Caco-2 (cell line): ENCODE data around the gene SERINC5. TPM values are rescaled to one million over a fixed set of nuclear protein-coding genes. Genes with fewer than 3 reads are reported as not detected.
"Not testable (repeated sequence)": the region's sequence is repeated elsewhere in the genome, so short reads cannot be mapped to it uniquely, and the experiment has no call there.

Experiments used
- BruUV-seq: library from RNA; stranded (reverse); fragments of 400-500 nt; replicated peaks from 2 replicates; lab custom pipeline; 2021; lab: Mats Ljungman, UMichigan
- CTCF ChIA-PET: fragments of 300-600 bp; sonication (Branson Sonifier 250); formaldehyde crosslinking; loops from one replicate; lab custom pipeline; 2022; ENCODE audit warnings: antibody characterized with exemption; lab: Charles Lee
- POLR2A ChIA-PET: fragments of 300-600 bp; sonication (Branson Sonifier 250); formaldehyde crosslinking; loops from one replicate; lab custom pipeline; 2022; ENCODE audit warnings: antibody characterized with exemption; lab: Charles Lee
- DNase-seq, 2 experiments: peaks; one replicate each; pipeline versions ENCODE4 v3.0.0 to v3.0.0-alpha.2; 2020 to 2022
- H3K27me3 ChIP-seq: replicated peaks from 2 replicates; pipeline ENCODE4 v1.6.0; 2011; ENCODE audit warnings: low read length; ENCODE audit not compliant: control insufficient read depth, insufficient read depth
- H3K36me3 ChIP-seq: 2 replicates; pipeline ENCODE4 v1.5.1; 2011; ENCODE audit warnings: low read length; ENCODE audit not compliant: control insufficient read depth, insufficient read depth
- H3K4me1 ChIP-seq: fragments of 250-450 bp; sonication (Bioruptor Pico); 2 replicates; pipeline ENCODE4 v1.5.1; 2020; ENCODE audit warnings: mild to moderate bottlenecking
- H3K4me3 ChIP-seq: 2 replicates; pipeline ENCODE4 v1.5.1; 2011; ENCODE audit warnings: low read depth, mild to moderate bottlenecking, control low read depth, low read length
- H3K9me3 ChIP-seq: fragments of 250-450 bp; sonication (Bioruptor Pico); 2 replicates; pipeline ENCODE4 v1.5.1; 2020; ENCODE audit warnings: mild to moderate bottlenecking, moderate library complexity
- H3K27ac Mint-ChIP-seq: one replicate; pipeline ENCODE4 v1.8.0; 2022; ENCODE audit warnings: mixed read lengths; ENCODE audit not compliant: unreplicated experiment
- H3K27me3 Mint-ChIP-seq: one replicate; pipeline ENCODE4 v1.8.0; 2022; ENCODE audit warnings: mixed read lengths; ENCODE audit not compliant: insufficient read depth, unreplicated experiment
- H3K36me3 Mint-ChIP-seq: one replicate; pipeline ENCODE4 v1.8.0; 2022; ENCODE audit warnings: mild to moderate bottlenecking, mixed read lengths; ENCODE audit not compliant: insufficient read depth, unreplicated experiment
- H3K4me1 Mint-ChIP-seq: one replicate; pipeline ENCODE4 v1.8.0; 2022; ENCODE audit warnings: low read depth, mixed read lengths; ENCODE audit not compliant: unreplicated experiment
- H3K4me3 Mint-ChIP-seq: one replicate; pipeline ENCODE4 v1.8.0; 2022; ENCODE audit warnings: mild to moderate bottlenecking, moderate library complexity, mixed read lengths; ENCODE audit not compliant: unreplicated experiment
- H3K9me3 Mint-ChIP-seq: one replicate; pipeline ENCODE4 v1.8.0; 2022; ENCODE audit warnings: mixed read lengths; ENCODE audit not compliant: unreplicated experiment
- intact Hi-C: fragments of 100-400 bp; cut with micrococcal nuclease; formaldehyde crosslinking; loops from one replicate; pipeline ENCODE4 v1.10.0; 2022; ENCODE audit not compliant: unreplicated experiment
- total RNA-seq: library from RNA; stranded (reverse); gene quantifications from 2 replicates; pipeline ENCODE4 v1.2.3, GENCODE V29; 2022
- TF ChIP-seq, protein P1 (sequence below), 2 experiments: fragments of 200-600 bp in 1 of 2; IDR thresholded peaks; 1 replicate in 1 of 2; 2 replicates in 1 of 2; pipeline versions ENCODE4 v1.5.1 to v1.8.0; 2011 to 2022; ENCODE audit warnings: antibody characterized with exemption in 1 of 2, control low read depth in 1 of 2, inconsistent platforms in 1 of 2, low read depth in 1 of 2, low read length in 1 of 2, mild to moderate bottlenecking in 1 of 2, moderate library complexity in 1 of 2; ENCODE audit not compliant: insufficient read depth in 1 of 2, severe bottlenecking in 1 of 2, unreplicated experiment in 1 of 2

Gene SERINC5
- total RNA-seq, 1 experiment from 2014 or later: 225 TPM

DNA sequence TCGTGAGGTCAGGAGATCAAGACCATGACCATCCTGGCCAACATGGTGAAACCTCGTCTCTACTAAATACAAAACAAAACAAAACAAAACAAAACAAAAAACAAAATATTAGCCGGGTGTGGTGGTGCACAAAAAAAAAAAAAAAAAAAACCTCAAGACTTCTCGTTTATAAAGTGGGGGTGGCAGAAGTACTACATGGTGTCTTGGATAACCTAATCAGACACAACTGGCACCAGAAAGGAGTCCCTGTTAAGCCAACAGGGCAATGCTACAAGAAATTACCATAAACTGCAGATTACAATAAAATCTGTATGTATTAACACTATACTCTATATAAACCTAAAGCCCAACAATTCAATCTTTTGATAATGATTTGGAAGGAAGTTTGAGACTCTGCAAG lies 50.0 kb downstream of the SERINC5 start:
- Histone ChIP-seq H3K36me3 (no peaks in the 10 kb centered on the region), H3K4me1 (peaks cover 33% of the 10 kb centered on the region), H3K9me3 (no peaks in the 10 kb centered on the region), H3K4me3 (no peak overlapping the region), H3K27me3 (no peaks in the 10 kb centered on the region)
- H3K36me3 Mint-ChIP-seq: peaks cover 81% of the 10 kb centered on the region
- ChIA-PET POLR2A (no interaction called here), CTCF (interaction anchor here (0.9 to 2.7 kb wide), 8 partner anchors 21 to 114 kb away, joined by 3 to 26 read pairs (median 7); no protein-coding TSS in a partner anchor)
- H3K27me3 Mint-ChIP-seq: no peaks in the 10 kb centered on the region
- BruUV-seq: no TSS peak
- H3K9me3 Mint-ChIP-seq: no peaks in the 10 kb centered on the region
- H3K27ac Mint-ChIP-seq: peak overlapping the region; percentile 71
- intact Hi-C loops: loop anchor here (1.0 to 2.0 kb wide), 7 partner anchors 22 to 112 kb away; partner anchors contain the start of gene SERINC5
- TF ChIP-seq, protein P1, sequence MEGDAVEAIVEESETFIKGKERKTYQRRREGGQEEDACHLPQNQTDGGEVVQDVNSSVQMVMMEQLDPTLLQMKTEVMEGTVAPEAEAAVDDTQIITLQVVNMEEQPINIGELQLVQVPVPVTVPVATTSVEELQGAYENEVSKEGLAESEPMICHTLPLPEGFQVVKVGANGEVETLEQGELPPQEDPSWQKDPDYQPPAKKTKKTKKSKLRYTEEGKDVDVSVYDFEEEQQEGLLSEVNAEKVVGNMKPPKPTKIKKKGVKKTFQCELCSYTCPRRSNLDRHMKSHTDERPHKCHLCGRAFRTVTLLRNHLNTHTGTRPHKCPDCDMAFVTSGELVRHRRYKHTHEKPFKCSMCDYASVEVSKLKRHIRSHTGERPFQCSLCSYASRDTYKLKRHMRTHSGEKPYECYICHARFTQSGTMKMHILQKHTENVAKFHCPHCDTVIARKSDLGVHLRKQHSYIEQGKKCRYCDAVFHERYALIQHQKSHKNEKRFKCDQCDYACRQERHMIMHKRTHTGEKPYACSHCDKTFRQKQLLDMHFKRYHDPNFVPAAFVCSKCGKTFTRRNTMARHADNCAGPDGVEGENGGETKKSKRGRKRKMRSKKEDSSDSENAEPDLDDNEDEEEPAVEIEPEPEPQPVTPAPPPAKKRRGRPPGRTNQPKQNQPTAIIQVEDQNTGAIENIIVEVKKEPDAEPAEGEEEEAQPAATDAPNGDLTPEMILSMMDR (IDR thresholded peaks at IDR 0.05; ENCODE audit: insufficient read depth in 1 of 2, low read depth in 1 of 2, low read length in 1 of 2, severe bottlenecking in 1 of 2, unreplicated experiment in 1 of 2): no peak
- no peak overlapping the region for H3K4me3 Mint-ChIP-seq
- H3K4me1 Mint-ChIP-seq: peaks cover 51% of the 10 kb centered on the region
- no peak for DNase-seq

GRCh38 chr5:80204808-80205614 lies 50.8 kb downstream of the SERINC5 start:
- CTCF ChIA-PET: interaction anchor here (0.5 to 2.7 kb wide), 18 partner anchors 9 to 113 kb away, joined by 3 to 26 read pairs (median 6); no protein-coding TSS in a partner anchor
- Mint-ChIP-seq H3K4me3 (peak overlapping the region; percentile 15), H3K9me3 (no peaks in the 10 kb centered on the region), H3K27ac (peak overlapping the region; percentile 71), H3K4me1 (peaks cover 42% of the 10 kb centered on the region), H3K36me3 (peaks cover 81% of the 10 kb centered on the region), H3K27me3 (no peaks in the 10 kb centered on the region)
- POLR2A ChIA-PET: interaction anchor here (0.6 to 1.0 kb wide), 10 partner anchors 17 to 108 kb away, joined by 3 to 8 read pairs (median 4); partner anchors contain the start of gene SERINC5
- H3K9me3 ChIP-seq: no peaks in the 10 kb centered on the region
- H3K36me3 ChIP-seq: no peaks in the 10 kb centered on the region
- TF ChIP-seq, protein P1 (IDR thresholded peaks at IDR 0.05; ENCODE audit: insufficient read depth in 1 of 2, low read depth in 1 of 2, low read length in 1 of 2, severe bottlenecking in 1 of 2, unreplicated experiment in 1 of 2): peak; percentile 27 to 70
- no TSS peak for BruUV-seq
- H3K4me3 ChIP-seq: no peak overlapping the region
- peaks cover 33% of the 10 kb centered on the region for H3K4me1 ChIP-seq
- intact Hi-C loops: loop anchor here (1.0 to 2.0 kb wide), 8 partner anchors 9 to 111 kb away; partner anchors contain the start of gene SERINC5
- H3K27me3 ChIP-seq: no peaks in the 10 kb centered on the region
- peak; percentile 87 to 92 for DNase-seq

GRCh38 chr5:80201763-80202162 lies 54.1 kb downstream of the SERINC5 start:
- H3K9me3 Mint-ChIP-seq, intact Hi-C loops, H3K4me3 ChIP-seq, CTCF ChIA-PET, H3K27me3 ChIP-seq, DNase-seq, H3K4me3 Mint-ChIP-seq, BruUV-seq, POLR2A ChIA-PET, H3K36me3 ChIP-seq, H3K9me3 ChIP-seq, H3K27me3 Mint-ChIP-seq: not testable (repeated sequence)
- Mint-ChIP-seq H3K4me1 (peaks cover 50% of the 10 kb centered on the region), H3K27ac (peak overlapping the region; percentile 68), H3K36me3 (peaks cover 90% of the 10 kb centered on the region)
- H3K4me1 ChIP-seq: peaks cover 34% of the 10 kb centered on the region
